KMS-11 (cell line): ENCODE data around the gene HSD3B1.

Experiments
- H2AFZ ChIP-seq: fragments of 200-600 bp; sonication (generic); 2 replicates; pipeline ENCODE4 v1.6.1; 2016; ENCODE audit warnings: antibody characterized with exemption, mixed run types, low read depth
- H3K27ac ChIP-seq: fragments of 200-600 bp; sonication (generic); 2 replicates; pipeline ENCODE4 v1.6.1; 2016; ENCODE audit warnings: mild to moderate bottlenecking, mixed run types
- H3K27me3 ChIP-seq: fragments of 200-600 bp; sonication (generic); 2 replicates; pipeline ENCODE4 v1.6.1; 2017; ENCODE audit warnings: mild to moderate bottlenecking, low read depth, mixed run types, moderate library complexity; ENCODE audit not compliant: insufficient read depth
- H3K36me3 ChIP-seq: fragments of 200-600 bp; sonication (generic); 2 replicates; pipeline ENCODE4 v1.6.1; 2017; ENCODE audit warnings: mild to moderate bottlenecking, mixed run types; ENCODE audit not compliant: insufficient read depth
- H3K4me1 ChIP-seq: fragments of 200-600 bp; sonication (generic); 2 replicates; pipeline ENCODE4 v1.6.1; 2016; ENCODE audit warnings: mild to moderate bottlenecking, low read depth, mixed run types; ENCODE audit not compliant: poor library complexity, severe bottlenecking
- H3K4me2 ChIP-seq: fragments of 200-600 bp; sonication (generic); 2 replicates; pipeline ENCODE4 v1.7.0; 2016; ENCODE audit warnings: mild to moderate bottlenecking, mixed run types
- H3K4me3 ChIP-seq: fragments of 200-600 bp; sonication (generic); IDR thresholded peaks from 2 replicates; pipeline ENCODE4 v1.6.1; 2017; ENCODE audit warnings: low read depth, low read length, mixed read lengths; ENCODE audit not compliant: insufficient read depth
- H3K79me2 ChIP-seq: fragments of 200-600 bp; sonication (generic); 2 replicates; pipeline ENCODE4 v1.6.1; 2016; ENCODE audit warnings: low read depth, mixed run types; ENCODE audit not compliant: insufficient read depth
- H3K9ac ChIP-seq: fragments of 200-600 bp; sonication (generic); 2 replicates; pipeline ENCODE4 v1.6.1; 2016; ENCODE audit warnings: mild to moderate bottlenecking, mixed run types
- H4K20me1 ChIP-seq: fragments of 200-600 bp; sonication (generic); 2 replicates; pipeline ENCODE4 v1.6.1; 2016; ENCODE audit warnings: mild to moderate bottlenecking, mixed run types; ENCODE audit not compliant: insufficient read depth
- TF ChIP-seq, protein P1 (sequence below): fragments of 200-600 bp; sonication (generic); conservative IDR thresholded peaks from 2 replicates; pipeline ENCODE4 v1.6.1; 2017; ENCODE audit warnings: low read depth, mild to moderate bottlenecking, antibody characterized with exemption, low read length, moderate library complexity, mixed read lengths

Gene HSD3B1

DNA sequence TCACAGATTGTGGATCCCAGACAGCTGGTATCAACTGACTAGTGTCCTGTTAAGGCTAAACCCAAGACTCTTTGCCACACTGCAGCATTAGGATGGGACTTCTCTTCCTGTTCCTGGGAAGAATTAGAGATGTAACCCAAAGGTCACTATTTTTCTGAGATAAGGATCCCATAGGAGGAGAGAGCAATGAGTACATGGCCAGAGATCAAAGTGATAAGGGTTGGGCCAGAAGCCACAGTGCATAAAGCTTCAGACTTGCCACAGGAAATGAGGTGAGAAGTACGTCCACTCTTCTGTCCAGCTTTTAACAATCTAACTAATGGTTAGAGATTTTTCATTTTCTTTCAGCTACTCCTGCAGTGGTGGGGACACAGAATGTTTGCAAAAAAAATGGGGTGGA, at the start of gene HSD3B1:
Gene HSD3B1, plus strand, starts transcription at position 270 of the 400 bp plus-strand sequence. CDS start 267 bp downstream, outside the sequence.
- Histone ChIP-seq H3K79me2 (no peaks in the 10 kb centered on the region), H4K20me1 (no peaks in the 10 kb centered on the region), H3K4me1 (no peaks in the 10 kb centered on the region), H3K4me3 (no peak within 1 kb of the TSS), H3K4me2 (no peak within 1 kb of the TSS), H3K9ac (no peak within 1 kb of the TSS), H3K27me3 (no peaks in the 10 kb centered on the region), H3K27ac (no peak within 1 kb of the TSS), H3K36me3 (no peaks in the 10 kb centered on the region), H2AFZ (no peak within 1 kb of the TSS)
- TF ChIP-seq, protein P1, sequence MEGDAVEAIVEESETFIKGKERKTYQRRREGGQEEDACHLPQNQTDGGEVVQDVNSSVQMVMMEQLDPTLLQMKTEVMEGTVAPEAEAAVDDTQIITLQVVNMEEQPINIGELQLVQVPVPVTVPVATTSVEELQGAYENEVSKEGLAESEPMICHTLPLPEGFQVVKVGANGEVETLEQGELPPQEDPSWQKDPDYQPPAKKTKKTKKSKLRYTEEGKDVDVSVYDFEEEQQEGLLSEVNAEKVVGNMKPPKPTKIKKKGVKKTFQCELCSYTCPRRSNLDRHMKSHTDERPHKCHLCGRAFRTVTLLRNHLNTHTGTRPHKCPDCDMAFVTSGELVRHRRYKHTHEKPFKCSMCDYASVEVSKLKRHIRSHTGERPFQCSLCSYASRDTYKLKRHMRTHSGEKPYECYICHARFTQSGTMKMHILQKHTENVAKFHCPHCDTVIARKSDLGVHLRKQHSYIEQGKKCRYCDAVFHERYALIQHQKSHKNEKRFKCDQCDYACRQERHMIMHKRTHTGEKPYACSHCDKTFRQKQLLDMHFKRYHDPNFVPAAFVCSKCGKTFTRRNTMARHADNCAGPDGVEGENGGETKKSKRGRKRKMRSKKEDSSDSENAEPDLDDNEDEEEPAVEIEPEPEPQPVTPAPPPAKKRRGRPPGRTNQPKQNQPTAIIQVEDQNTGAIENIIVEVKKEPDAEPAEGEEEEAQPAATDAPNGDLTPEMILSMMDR: no peak

DNA sequence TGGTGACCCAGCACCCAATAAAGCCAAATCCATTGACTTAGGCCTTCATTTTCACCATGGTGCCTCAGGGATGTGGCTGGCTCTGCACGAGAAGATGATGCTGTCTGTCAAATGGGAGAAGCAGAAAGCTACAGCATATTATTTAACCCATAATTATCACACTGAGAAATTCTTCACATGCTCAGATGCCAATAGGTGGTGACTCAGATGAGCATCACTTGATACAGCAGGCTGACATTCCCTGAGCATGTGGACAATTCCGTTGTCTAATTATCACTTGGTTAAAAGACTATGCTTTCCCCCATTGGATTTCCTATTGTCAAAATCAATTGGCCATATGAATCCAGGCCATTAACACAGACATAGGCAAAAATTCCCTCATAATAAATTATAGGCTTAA, 44.0 kb upstream of the HSD3B1 start:
- Histone ChIP-seq H3K36me3 (no peaks in the 10 kb centered on the region), H4K20me1 (no peaks in the 10 kb centered on the region), H3K27me3 (no peaks in the 10 kb centered on the region), H3K27ac (no peak overlapping the region), H3K79me2 (no peaks in the 10 kb centered on the region), H3K4me3 (no peak overlapping the region), H2AFZ (no peak overlapping the region), H3K4me1 (no peaks in the 10 kb centered on the region), H3K4me2 (no peak overlapping the region), H3K9ac (no peak overlapping the region)
- TF ChIP-seq, protein P1: no peak

DNA sequence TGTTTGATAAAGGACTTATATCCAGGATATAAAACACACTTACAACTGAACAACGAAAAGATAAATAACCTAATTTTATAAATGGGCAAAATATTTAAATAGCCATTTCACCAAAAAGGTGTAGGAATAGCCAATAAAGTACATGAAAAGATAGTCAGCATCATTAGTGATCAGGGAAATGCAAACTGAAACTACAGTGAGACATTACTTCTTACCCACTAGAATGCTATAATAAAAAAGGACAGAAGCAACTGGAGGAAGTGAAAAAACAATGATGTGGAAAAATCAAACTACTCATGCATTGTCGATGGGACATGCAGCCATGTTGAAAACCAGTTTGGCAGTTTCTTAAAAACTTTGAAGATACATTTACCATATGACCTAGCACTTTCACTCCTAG, 43.4 kb upstream of the HSD3B1 start:
- Histone ChIP-seq H4K20me1 (no peaks in the 10 kb centered on the region), H2AFZ (no peak overlapping the region), H3K36me3 (no peaks in the 10 kb centered on the region), H3K79me2 (no peaks in the 10 kb centered on the region), H3K4me1 (no peaks in the 10 kb centered on the region), H3K9ac (no peak overlapping the region), H3K27me3 (no peaks in the 10 kb centered on the region), H3K27ac (no peak overlapping the region), H3K4me3 (no peak overlapping the region), H3K4me2 (no peak overlapping the region)
- TF ChIP-seq, protein P1: no peak

DNA sequence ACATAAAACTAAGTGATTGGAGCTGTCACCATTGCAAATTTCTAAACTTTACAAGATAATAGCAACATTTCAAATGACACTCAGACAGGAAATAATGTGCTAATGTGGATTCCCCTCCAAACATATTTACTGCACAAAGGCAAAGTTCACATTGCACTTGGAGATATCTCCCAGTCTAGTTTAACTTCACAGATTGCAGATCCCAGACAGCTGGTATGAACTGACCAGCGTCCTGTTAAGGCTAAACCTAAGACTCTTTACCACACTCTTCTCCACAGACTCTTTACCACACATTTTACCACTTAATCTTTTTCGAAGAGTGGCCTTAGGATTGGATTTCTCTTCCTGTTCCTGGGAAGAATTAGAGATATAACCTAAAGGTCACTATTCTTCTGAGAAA, 40.6 kb upstream of the HSD3B1 start:
- H3K27me3 ChIP-seq: no peaks in the 10 kb centered on the region
- TF ChIP-seq, protein P1: no peak
- no peak overlapping the region for H3K4me2 ChIP-seq

More for the DNA sequence above, 40.6 kb upstream of the HSD3B1 start:
- no peak overlapping the region for H3K4me3 ChIP-seq
- no peak overlapping the region for H3K9ac ChIP-seq
- H3K79me2 ChIP-seq: no peaks in the 10 kb centered on the region
- H3K27ac ChIP-seq: no peak overlapping the region
- no peaks in the 10 kb centered on the region for H4K20me1 ChIP-seq
- H3K4me1 ChIP-seq: no peaks in the 10 kb centered on the region
- no peak overlapping the region for H2AFZ ChIP-seq
- H3K36me3 ChIP-seq: no peaks in the 10 kb centered on the region
